NT2/D1 (cell line): Measurements from ENCODE around the gene MT1G.
"Not testable (repeated sequence)": the region's sequence is repeated elsewhere in the genome, so short reads cannot be mapped to it uniquely, and the experiment has no call there.

Source experiments
- YY1 ChIP-seq: IDR thresholded peaks from 2 replicates; pipeline ENCODE4 v1.6.1; 2011; ENCODE audit not compliant: insufficient read length, insufficient read depth
- ZNF274 ChIP-seq: IDR thresholded peaks from 2 replicates; pipeline ENCODE4 v1.6.1; 2011; ENCODE audit warnings: mild to moderate bottlenecking, low read depth, low read length

DNA sequence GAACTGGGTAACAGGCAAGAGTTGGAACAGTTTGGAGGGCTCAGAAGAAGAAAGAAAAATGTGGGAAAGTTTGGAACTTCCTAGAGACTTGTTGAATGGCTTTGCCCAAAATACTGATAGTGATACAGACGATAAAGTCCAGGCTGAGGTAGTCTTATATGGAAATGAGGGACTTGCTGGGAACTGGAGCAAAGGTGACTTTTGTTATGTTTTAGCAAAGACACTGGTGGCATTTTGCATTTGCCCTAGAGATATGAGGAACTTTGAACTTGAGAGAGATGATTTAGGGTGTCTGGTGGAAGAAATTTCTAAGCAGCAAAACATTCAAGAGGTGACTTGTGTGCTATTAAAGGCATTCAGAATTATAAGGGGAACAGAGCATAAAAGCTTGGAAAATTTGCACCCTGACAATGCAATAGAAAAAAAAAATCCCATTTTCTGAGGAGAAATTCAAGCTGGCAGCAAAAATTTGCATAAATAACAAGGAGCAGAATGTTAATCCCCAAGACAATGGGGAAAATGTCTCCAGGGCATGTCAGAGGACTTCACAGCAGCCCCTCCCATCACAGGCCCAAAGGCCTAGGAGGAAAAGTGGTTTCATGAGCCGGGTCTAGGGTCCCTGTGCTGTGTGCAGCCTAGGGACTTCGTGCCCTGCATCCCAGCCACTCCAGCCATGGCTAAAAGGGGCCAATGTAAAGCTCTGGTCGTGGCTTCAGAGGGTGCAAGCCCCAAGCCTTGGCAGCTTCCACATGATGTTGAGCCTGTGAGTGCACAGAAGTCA lies 46.0 kb downstream of the MT1G start:
- not testable (repeated sequence) for TF ChIP-seq ZNF274, YY1
